Karpas-422 (cell line): ENCODE results near the gene PLAC8. TPM values are rescaled to one million over a fixed set of nuclear protein-coding genes. Genes with fewer than 3 reads are reported as not detected.
"Not testable (repeated sequence)": the region's sequence is repeated elsewhere in the genome, so short reads cannot be mapped to it uniquely, and the experiment has no call there.

Experiments used
- DNase-seq: peaks from one replicate; pipeline ENCODE4 v3.0.0-alpha.2; 2015
- H2AFZ ChIP-seq: fragments of 200-600 bp; sonication (generic); 2 replicates; pipeline ENCODE4 v1.6.1; 2014; ENCODE audit warnings: antibody characterized with exemption, low read length, mixed read lengths
- H3K27ac ChIP-seq: fragments of 200-600 bp; sonication (generic); 2 replicates; pipeline ENCODE4 v1.5.1; 2014; ENCODE audit warnings: mild to moderate bottlenecking, low read length, moderate library complexity
- H3K27me3 ChIP-seq: fragments of 200-600 bp; sonication (generic); 2 replicates; pipeline ENCODE4 v1.6.1; 2014; ENCODE audit warnings: low read length, mixed read lengths
- H3K36me3 ChIP-seq: fragments of 200-600 bp; sonication (generic); 2 replicates; pipeline ENCODE4 v1.6.1; 2014; ENCODE audit warnings: low read length, mixed read lengths; ENCODE audit not compliant: insufficient read depth
- H3K4me1 ChIP-seq: fragments of 200-600 bp; sonication (generic); 2 replicates; pipeline ENCODE4 v1.6.1; 2014; ENCODE audit warnings: mild to moderate bottlenecking, low read length, mixed read lengths
- H3K4me2 ChIP-seq: fragments of 200-600 bp; sonication (generic); 2 replicates; pipeline ENCODE4 v1.6.1; 2014; ENCODE audit warnings: low read length, low read depth, mild to moderate bottlenecking; ENCODE audit not compliant: poor library complexity, severe bottlenecking
- H3K4me3 ChIP-seq: fragments of 200-600 bp; sonication (generic); 2 replicates; pipeline ENCODE4 v1.5.1; 2014; ENCODE audit warnings: mild to moderate bottlenecking, antibody characterized with exemption, low read length, mixed read lengths
- H3K79me2 ChIP-seq: fragments of 200-600 bp; sonication (generic); 2 replicates; pipeline ENCODE4 v1.6.1; 2014; ENCODE audit warnings: mild to moderate bottlenecking, low read length, mixed read lengths
- H3K9ac ChIP-seq: fragments of 200-600 bp; sonication (generic); 2 replicates; pipeline ENCODE4 v1.6.0; 2014; ENCODE audit warnings: low read length
- H3K9me2 ChIP-seq: fragments of 200-600 bp; sonication (generic), shearing (Covaris generic); replicated peaks from 2 replicates; pipeline ENCODE4 v1.6.0; 2014; ENCODE audit warnings: mild to moderate bottlenecking, low read length, moderate library complexity; ENCODE audit not compliant: insufficient read depth
- H3K9me3 ChIP-seq: fragments of 300-700, 200-600 bp; sonication (generic); 2 replicates; pipeline ENCODE4 v1.6.1; 2014; ENCODE audit warnings: low read length, mixed read lengths
- H4K20me1 ChIP-seq: fragments of 200-600 bp; sonication (generic); 2 replicates; pipeline ENCODE4 v1.6.1; 2014; ENCODE audit warnings: mild to moderate bottlenecking, antibody characterized with exemption, low read length, low read depth; ENCODE audit not compliant: insufficient read depth
- total RNA-seq: library from RNA; depleted of rRNA; stranded (reverse); fragments of >200 nt; shearing (Covaris generic); gene quantifications from 2 replicates; pipeline ENCODE4 v1.2.3, GENCODE V29; 2014; ENCODE audit warnings: low replicate concordance; rRNA removed

The PLAC8 gene
- not detected in 2 replicates for total RNA-seq

GRCh38 chr4:83114576-83114975 lies at the start of gene PLAC8:
PLAC8 (minus strand) TSS chr4:83114729; CDS start chr4:83107921, 6,808 bp downstream.
- Histone ChIP-seq H3K9ac (no peak within 1 kb of the TSS), H3K4me2 (no peak within 1 kb of the TSS), H3K9me3 (no peaks in the 10 kb centered on the region), H3K36me3 (no peaks in the 10 kb centered on the region), H3K4me1 (peaks cover 10% of the 10 kb centered on the region), H3K27ac (no peak within 1 kb of the TSS), H3K9me2 (no peaks in the 10 kb centered on the region), H3K4me3 (no peak within 1 kb of the TSS), H2AFZ (no peak within 1 kb of the TSS), H4K20me1 (no peaks in the 10 kb centered on the region), H3K79me2 (no peaks in the 10 kb centered on the region), H3K27me3 (no peaks in the 10 kb centered on the region)
- no peak for DNase-seq

GRCh38 chr4:83153417-83153816 lies 38.9 kb upstream of the PLAC8 start:
- H3K9ac ChIP-seq = no peak overlapping the region
- H3K9me3 ChIP-seq = no peaks in the 10 kb centered on the region
- H3K27me3 ChIP-seq = no peaks in the 10 kb centered on the region
- H3K9me2 ChIP-seq = no peaks in the 10 kb centered on the region
- no peak overlapping the region for H2AFZ ChIP-seq
- no peaks in the 10 kb centered on the region for H3K4me1 ChIP-seq
- H3K36me3 ChIP-seq = no peaks in the 10 kb centered on the region
- DNase-seq = no peak
- no peak overlapping the region for H3K4me2 ChIP-seq
- no peak overlapping the region for H3K4me3 ChIP-seq
- H3K27ac ChIP-seq = no peak overlapping the region
- no peaks in the 10 kb centered on the region for H4K20me1 ChIP-seq
- no peaks in the 10 kb centered on the region for H3K79me2 ChIP-seq

GRCh38 chr4:83152746-83153145 lies 38.2 kb upstream of the PLAC8 start:
- DNase-seq = no peak
- Histone ChIP-seq H2AFZ (no peak overlapping the region), H3K4me2 (no peak overlapping the region), H4K20me1 (no peaks in the 10 kb centered on the region), H3K9me3 (no peaks in the 10 kb centered on the region), H3K36me3 (no peaks in the 10 kb centered on the region), H3K79me2 (no peaks in the 10 kb centered on the region), H3K4me1 (no peaks in the 10 kb centered on the region), H3K27me3 (no peaks in the 10 kb centered on the region), H3K4me3 (no peak overlapping the region), H3K9ac (no peak overlapping the region), H3K27ac (no peak overlapping the region), H3K9me2 (no peaks in the 10 kb centered on the region)

GRCh38 chr4:83151651-83152050 lies 37.1 kb upstream of the PLAC8 start:
- Histone ChIP-seq H3K9ac (no peak overlapping the region), H3K9me3 (no peaks in the 10 kb centered on the region), H3K27me3 (no peaks in the 10 kb centered on the region), H3K4me3 (no peak overlapping the region), H3K36me3 (no peaks in the 10 kb centered on the region), H3K27ac (no peak overlapping the region), H3K4me2 (no peak overlapping the region), H3K4me1 (no peaks in the 10 kb centered on the region), H2AFZ (no peak overlapping the region), H3K79me2 (no peaks in the 10 kb centered on the region), H4K20me1 (no peaks in the 10 kb centered on the region), H3K9me2 (no peaks in the 10 kb centered on the region)
- no peak for DNase-seq

- Histone ChIP-seq H3K4me3 (no peak overlapping the region), H3K27ac (no peak overlapping the region), H3K79me2 (no peaks in the 10 kb centered on the region), H3K4me2 (no peak overlapping the region), H2AFZ (no peak overlapping the region), H3K9me3 (no peaks in the 10 kb centered on the region), H3K36me3 (no peaks in the 10 kb centered on the region), H3K9ac (no peak overlapping the region), H4K20me1 (no peaks in the 10 kb centered on the region), H3K4me1 (no peaks in the 10 kb centered on the region), H3K27me3 (no peaks in the 10 kb centered on the region), H3K9me2 (no peaks in the 10 kb centered on the region)
- DNase-seq = no peak
These were observed 36.3 kb upstream of the PLAC8 start for GRCh38 chr4:83150653-83151330.

GRCh38 chr4:83149865-83150652 lies 35.5 kb upstream of the PLAC8 start:
- Histone ChIP-seq H3K4me1 (no peaks in the 10 kb centered on the region), H4K20me1 (no peaks in the 10 kb centered on the region), H3K79me2 (no peaks in the 10 kb centered on the region), H3K9me2 (no peaks in the 10 kb centered on the region), H3K27me3 (no peaks in the 10 kb centered on the region), H3K4me2 (no peak overlapping the region), H3K4me3 (no peak overlapping the region), H3K9ac (no peak overlapping the region), H2AFZ (no peak overlapping the region), H3K27ac (no peak overlapping the region), H3K36me3 (no peaks in the 10 kb centered on the region), H3K9me3 (no peaks in the 10 kb centered on the region)
- no peak for DNase-seq

- Histone ChIP-seq H2AFZ (no peak overlapping the region), H3K9ac (no peak overlapping the region), H3K4me1 (no peaks in the 10 kb centered on the region), H4K20me1 (no peaks in the 10 kb centered on the region), H3K4me3 (no peak overlapping the region), H3K9me2 (no peaks in the 10 kb centered on the region), H3K27me3 (no peaks in the 10 kb centered on the region), H3K4me2 (no peak overlapping the region), H3K9me3 (no peaks in the 10 kb centered on the region), H3K27ac (no peak overlapping the region), H3K36me3 (no peaks in the 10 kb centered on the region), H3K79me2 (no peaks in the 10 kb centered on the region)
- no peak for DNase-seq
These were observed 32.3 kb upstream of the PLAC8 start for GRCh38 chr4:83146841-83147240.

GRCh38 chr4:83145776-83146175 lies 31.2 kb upstream of the PLAC8 start:
- not testable (repeated sequence) for H3K4me2 ChIP-seq, H3K9me2 ChIP-seq, H3K36me3 ChIP-seq, H3K27ac ChIP-seq, H3K9ac ChIP-seq, H3K9me3 ChIP-seq, H4K20me1 ChIP-seq, H3K4me1 ChIP-seq, H3K27me3 ChIP-seq, DNase-seq, H2AFZ ChIP-seq, H3K4me3 ChIP-seq, H3K79me2 ChIP-seq
